NCI-H345 treated with DMSO at 0.1 percent for 48 hours (cell line): ENCODE measurements around the gene SEMA4D.
"Not testable (repeated sequence)": the region's sequence is repeated elsewhere in the genome, so short reads cannot be mapped to it uniquely, and the experiment has no call there.

Experiments
- DNase-seq: peaks from one replicate; lab custom pipeline; 2025; ENCODE audit not compliant: unreplicated experiment; lab: John Stamatoyannopoulos, UW

Gene SEMA4D

DNA sequence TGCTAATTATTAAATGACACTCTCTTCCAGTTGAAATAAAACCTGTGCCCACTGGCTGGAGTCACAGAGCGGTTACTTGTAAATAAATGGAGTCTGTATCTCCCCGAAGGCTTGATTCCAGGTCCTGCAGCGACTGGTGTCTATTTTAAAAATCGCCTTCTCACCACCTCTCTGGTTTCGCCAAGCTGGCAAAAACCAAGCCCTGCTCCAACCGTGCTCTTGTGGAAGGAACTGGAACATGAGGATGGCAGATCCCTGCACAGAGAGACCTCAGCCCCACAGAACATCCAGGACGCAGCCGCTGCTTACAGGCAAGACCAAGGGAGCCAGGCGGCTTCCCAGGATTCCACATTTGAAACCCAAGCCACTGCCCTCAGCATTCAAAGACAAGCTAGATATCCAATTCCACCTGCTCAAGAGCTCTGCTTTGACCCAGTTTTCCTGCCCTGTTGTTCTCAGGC, 15.0 kb downstream of the SEMA4D start:
- no peak for DNase-seq

DNA sequence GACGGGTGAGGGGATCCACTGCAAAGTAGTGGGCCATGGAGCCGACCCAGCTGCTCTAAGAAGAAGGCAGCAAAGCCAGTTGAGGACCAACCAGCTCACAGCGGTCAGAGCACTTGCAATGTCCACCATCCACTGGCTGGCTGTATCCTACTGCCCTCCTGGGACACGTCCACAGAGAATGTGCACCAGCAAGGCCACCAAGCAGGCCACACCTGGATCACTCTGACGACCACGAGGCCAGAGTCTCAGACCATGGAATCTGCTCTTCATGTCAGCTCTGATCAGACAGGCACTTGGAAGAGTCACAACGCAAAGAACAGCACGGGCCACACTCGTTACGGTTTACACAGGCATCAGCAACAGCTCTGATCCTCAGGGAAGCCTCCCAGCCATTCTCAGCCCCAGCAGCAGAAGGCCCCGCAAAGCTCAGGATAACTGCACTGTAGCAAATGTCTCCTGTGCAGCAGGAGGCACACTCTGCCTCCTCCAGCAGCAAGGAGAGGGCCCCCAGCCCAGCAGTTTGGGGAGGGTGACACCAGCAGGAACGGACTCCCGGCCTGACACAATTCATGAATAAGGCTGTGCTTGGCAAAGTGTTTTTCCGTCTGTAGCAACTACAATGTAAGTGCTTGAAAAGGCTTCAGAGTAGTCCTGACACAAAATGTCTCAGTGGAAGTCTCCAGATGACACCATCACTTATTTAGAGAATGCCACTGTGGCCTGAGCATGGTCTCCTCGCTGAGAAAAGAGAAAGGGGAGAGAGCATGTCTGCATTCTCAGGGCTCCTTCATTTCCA, 15.7 kb downstream of the SEMA4D start:
- no peak for DNase-seq

DNA sequence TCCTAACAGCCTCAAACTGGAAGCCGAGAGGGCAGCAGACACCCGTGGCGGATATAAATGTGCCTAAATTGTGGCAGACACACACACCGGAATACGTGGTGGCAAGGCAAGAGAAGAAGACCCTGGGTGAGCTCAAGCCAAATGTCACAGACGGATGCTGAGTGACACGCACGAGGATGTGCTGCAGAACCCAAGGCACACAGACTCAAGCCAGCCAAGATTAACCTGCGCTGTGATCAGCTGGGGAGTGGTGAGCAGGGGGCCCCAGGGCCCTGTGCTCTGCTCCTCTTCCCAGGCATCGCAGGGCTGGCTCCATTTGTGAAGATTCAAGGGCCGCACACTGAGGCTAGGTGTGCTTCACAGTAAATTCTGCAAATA, 16.4 kb downstream of the SEMA4D start:
- no peak for DNase-seq

DNA sequence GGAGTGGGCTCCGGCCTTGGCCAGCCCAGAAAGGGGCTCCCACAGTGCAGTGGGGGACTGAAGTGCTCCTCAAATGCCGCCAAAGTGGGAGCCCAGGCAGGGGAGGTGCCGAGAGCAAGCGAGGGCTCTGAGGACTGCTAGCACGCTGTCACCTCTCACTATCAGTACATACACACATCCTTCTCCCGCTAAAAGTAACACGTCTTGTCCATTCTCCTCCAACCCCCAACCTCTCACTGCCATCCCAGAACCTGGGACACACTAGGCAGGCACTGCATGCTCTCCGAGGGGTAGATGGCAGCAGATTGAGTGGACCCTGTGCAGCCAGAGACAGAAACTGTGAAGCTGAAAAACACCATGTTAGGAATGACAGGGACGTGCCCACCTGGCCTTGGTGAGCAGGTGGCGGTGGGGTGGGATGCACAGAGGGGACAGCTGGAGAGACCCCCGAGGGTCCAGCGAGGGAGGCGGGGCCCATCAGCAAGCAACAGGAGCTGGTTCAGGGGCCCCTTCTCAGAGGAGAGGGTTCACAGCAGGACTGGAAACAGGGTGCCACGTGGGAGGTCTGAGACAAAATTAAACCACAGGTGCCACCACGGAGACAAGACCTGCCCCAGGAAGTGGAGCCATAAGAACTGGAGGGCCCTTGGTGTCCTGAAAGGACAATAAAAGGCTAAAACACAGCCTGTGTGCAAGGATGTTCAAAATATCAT, 16.9 kb downstream of the SEMA4D start:
- no peak for DNase-seq

DNA sequence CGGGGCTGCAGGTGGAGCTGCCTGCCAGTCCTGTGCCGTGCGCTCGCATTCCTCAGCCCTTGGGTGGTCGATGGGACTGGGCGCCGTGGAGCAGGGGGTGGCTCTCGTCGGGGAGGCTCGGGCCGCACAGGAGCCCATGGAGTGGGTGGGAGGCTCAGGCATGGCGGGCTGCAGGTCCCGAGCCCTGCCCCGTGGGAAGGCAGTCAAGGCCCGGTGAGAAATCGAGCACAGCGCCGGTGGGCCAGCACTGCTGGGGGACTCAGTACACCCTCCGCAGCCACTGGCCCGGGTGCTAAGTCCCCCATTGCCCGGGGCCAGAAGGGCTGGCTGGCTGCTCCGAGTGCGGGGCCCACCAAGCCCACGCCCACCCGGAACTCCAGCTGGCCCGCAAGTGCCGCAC, 17.5 kb downstream of the SEMA4D start:
- not testable (repeated sequence) for DNase-seq

DNA sequence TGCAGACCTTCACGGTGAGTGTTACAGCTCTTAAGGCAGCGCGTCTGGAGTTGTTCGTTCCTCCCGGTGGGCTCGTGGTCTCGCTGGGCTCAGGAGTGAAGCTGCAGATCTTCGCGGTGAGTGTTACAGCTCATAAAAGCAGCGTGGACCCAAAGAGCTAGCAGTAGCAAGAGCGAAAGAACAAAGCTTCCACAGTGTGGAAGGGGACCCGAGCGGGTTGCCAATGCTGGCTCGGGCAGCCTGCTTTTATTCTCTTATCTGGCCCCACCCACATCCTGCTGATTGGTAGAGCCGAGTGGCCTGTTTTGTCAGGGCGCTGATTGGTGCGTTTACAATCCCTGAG, 18.3 kb downstream of the SEMA4D start:
- not testable (repeated sequence) for DNase-seq

DNA sequence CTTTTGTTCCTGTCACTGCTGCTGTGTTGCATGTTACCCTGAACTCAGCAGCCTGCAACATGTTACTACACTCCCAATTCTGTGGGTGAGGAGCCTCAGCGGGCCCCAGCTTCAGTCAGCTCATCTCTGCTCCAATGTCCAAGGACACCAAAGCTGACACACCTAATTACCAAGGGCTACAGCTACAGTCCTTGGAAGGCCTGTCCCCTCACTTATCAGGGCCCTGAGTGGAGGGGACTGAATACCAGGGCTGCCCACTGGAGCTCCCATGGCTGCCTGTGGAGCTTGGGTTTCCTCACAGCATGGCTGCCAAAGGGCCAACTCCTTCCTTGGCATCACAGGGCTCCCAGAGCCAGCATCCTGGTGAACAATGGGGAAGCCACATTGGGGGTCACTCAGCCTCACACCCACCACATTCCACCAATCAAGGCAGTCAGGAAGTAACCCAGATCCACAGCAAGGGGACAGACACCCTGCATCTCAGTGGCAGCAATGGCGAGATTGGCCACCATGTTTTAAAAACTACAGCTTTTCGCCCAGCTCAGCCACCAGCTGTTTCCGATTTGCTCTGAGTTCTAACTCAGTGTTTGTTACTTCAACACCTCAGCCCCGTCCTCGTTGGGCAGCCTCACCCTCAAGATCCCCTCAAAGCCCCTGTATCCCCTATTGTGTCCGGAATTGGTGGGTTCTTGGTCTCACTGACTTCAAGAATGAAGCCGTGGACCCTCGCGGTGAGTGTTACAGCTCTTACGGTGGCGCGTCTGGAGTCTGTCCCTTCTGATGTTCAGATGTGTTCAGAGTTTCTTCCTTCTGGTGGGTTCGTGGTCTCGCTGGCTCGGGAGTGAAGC, 18.9 kb downstream of the SEMA4D start:
- DNase-seq: no peak

DNA sequence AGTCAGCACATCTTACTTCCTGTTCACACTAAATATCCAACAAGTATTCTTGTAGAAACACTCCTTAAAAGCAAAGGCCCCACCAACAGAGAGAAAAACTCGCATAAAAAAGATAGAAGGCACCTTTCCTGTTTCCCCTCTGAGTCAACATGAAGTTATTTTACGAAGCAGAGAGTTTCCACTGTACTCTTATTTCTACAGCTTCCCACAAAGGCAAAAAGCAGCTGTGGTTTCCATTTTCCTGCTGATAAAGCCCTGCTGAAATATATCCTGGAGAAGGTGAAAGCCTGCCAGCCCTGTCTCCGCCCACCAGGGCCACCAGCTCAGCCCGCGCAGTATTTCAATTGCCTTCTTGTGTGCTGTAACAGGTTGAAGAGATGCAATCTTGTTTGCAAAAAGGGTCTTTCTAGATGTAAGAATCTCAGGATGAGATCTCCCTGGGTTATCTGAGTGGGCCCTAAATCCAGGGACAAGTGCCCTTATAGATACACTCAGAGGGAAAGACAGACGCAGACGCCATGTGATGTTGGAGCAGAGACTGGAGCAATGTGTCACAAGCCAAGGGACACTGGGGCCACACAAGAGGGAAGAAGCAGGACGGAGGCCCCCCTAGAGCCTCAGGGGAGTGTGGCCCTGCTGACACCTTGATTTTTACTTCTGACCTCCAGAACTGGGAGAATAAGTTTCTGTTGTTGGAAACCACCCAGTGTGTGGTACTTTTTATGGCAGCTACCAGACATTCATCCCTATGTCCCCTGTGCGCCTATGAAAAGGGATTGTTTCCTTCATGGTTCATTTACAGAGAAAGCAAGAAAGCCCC, 19.9 kb downstream of the SEMA4D start:
- DNase-seq: no peak

DNA sequence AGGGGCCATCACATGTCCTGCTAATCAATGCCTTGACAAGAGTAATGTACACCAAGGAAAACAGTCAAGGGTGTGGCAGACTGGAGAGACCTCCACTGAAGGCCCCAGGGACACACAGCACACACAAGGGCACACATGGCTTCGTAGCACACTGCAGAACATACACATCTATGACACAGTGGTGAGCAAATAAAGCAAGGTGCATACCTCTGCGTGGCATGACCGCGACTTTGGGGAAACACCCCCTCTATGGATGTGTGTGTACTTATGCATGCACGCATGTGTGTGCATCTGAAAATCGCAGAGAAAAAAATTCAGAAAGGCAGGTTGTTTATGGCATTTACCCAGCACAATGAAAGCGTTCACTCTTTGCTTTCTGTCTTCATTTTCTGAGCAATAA, 20.5 kb downstream of the SEMA4D start:
- no peak for DNase-seq

DNA sequence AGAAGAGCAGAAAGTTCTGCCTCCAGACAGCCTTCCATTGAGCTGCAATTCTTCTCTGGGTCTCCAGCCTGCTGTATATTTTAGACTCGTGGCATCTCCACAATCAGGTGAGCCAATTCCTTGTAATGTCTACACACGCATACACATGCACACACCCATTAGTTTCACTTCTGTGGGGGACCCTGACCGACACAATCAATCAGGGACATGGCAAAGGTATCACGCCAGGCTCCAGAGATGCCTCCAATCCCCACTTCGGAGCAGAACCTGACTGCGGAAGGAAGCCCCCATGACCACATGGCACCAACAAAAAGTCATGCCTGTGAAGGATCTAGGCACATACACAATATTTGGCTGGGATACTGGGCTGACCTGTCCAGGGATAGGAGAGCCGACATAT, 21.4 kb downstream of the SEMA4D start:
- DNase-seq: no peak

DNA sequence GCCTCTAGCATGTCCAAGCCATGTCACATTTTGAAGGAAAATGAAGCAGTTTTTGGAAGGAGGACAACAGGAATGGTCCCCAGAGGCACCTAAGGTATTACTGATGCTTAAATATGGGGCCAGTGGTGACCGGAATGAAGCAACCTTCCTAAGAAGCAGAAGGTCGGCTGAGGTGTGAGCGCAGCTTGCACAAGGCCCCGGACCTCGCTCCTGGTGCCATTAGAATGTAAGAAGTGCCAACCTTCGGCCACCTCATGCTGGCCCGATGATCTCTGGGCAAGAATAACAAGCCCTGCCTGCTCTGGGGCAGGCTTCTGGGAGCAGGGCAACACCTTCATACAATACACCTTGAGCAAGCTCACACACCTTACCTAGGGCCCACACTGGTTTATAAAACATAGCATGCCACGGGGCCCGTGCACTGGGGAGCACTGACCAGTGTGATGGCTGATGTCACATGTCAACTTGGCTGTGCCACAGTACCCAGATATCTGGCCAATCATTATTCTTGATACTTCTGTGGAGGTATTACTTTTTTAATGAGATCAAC, 21.9 kb downstream of the SEMA4D start:
- DNase-seq: no peak

DNA sequence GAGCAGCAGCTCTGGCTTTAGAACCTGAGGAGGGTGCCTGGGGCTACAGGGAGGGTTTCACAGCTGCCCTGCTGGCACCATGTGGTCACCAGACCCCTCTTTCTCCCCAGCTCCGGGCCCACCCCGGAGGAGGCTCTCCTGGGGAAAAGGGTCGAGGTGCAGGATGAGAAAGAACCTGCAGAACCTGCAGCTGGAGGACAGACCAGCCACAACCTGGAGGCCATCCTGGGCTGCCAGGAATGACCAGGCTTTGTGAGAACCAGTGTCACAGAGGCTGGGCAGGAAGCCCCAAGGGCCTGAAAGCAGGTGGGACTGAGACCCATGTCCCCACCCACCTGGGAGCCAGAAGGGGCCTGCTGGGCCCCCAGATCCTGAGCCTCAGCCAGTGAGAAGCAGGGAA, 23.0 kb downstream of the SEMA4D start:
- DNase-seq: no peak

DNA sequence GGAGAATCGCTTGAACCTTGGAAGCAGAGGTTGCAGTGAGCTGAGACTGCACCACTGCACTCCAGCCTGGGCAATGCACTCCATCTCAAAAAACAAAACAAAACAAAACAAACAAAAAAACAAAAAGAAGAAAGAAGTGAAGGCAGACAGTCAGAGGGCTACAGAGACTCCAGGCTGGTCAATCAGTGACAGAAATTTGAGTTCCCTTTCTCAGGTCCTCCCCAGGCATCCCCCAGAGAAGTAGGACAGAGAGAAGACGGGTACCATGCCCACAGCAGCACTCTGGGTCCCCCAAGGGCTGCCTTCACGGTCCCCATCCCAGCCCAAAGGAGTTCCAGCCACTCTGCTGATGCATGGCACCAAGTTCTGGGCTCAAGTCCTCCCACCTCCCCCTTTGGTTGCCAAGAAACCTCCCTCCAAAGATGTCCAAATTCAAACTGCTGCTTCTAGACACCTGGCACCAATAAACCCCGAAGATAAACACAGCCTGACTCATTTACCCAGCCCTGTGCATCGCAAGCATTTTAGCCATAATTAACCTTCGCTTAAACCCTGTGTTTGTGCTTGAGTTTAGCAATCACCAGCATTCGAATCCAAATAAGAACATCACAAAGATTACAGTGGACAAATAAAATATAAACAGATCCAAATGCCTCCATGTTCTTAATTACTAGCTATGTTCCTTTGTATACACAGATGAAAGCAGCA, 24.0 kb downstream of the SEMA4D start:
- DNase-seq: no peak

DNA sequence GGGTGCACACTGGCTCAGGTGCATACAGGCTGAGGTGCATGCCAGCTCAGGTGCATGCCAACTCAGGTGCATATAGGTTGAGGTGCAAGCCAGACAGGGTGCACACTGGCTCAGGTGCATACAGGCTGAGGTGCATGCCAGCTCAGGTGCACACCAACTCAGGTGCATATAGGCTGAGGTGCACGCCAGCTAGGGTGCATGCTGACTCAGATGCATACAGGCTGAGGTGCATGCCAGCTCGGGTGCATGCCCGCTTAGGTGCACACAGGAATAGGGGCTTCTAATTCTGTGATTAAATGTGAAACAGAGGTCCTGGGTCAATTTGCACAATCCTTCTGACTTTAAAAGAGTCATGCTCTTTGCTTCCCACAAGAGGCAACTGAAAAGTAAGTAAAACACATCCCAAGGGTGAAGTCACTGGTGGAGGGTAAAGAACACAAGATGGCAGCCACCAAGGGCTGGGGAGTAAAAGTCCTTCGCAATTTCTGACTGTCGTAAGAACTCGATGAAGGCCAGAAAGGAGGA, 26.1 kb downstream of the SEMA4D start:
- DNase-seq: not testable (repeated sequence)

DNA sequence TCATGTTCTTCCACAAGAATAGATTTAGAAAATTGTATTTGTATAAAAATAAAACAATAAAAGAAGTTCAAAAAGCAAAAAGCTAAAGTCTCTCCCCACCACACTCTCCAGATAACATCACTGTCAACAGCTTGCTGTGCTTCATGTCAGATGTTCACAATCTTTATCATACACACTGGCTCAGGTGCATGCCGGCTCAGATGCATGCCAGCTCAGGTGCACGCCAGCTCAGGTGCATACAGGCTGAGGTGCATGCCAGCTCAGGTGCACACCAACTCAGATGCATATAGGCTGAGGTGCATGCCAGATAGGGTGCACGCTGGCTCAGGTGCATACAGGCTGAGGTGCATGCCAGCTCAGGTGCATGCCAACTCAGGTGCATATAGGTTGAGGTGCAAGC, 26.5 kb downstream of the SEMA4D start:
- DNase-seq: no peak

DNA sequence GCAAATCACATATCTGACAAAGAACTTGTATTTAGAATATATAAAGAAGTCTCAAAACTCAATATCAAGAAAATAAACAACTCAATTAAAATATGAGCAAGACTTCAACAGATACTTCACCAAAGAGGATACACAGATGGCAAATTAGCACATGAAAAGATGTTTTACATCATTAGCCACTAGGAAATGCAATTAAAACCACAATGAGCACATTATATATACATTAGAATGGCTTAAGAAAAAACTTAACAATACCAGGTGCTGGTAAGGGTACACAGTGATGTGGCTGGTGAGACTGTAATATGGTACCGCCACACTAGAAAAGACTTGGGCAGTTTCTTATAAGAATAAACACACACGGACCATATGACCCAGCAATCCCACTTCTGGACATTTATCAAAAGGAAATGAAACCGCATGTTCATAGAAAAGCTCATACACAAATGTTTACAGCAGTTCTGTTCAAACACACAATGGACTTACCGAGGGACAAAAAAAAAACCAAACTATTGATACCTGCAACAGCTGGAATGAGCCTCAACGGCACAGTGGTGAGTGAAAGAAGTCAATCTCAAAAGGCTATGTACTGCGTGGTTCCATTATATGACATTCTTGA, 27.6 kb downstream of the SEMA4D start:
- no peak for DNase-seq

DNA sequence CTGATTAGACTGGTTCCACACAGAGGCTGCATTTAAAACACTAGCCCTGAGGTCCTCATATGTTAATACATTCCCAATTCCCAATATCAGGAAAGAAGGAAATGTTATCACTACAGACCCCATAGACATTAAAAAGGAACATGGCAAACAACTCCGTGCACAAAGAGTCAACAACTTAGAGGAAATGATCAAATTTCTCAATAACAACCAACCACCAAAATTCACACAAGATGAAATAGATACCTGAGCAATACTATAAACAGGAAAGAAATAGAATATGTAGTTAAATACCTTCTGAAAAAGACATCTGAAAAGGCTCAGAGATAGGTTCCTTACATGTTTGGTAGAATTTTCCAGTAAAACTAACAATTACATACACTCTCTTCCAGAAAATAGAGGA, 28.9 kb downstream of the SEMA4D start:
- DNase-seq: no peak

DNA sequence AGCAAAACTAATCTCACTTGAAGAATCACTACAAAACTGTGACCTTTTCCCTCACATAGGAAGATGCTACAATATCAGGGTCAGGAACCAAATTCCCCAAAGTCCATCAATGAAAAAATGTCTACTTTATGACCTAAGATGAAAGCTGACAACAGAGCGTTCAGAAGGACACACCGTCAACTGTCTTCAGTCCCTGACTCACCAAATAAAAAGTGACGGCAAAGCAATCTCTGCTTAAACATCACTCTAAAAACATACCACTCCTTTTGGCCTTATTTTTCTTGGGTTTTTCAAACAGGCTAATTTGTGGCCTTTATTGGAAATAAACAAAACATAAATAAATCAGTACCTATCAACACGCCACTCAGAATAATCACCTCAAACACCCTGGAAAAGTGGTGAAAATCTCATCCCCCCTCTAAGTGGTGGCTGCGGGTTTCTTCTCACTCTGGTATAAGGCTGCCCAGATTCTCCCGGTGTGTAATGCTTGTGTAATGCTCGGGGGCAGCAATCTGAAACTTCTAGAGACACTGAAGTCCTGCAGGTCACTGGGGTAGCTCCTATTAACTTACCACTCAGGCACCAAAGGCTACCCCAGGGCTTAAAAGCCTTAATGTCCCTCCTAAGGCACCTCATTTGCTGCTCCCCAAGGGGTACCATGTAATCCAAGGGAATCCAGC, 29.5 kb downstream of the SEMA4D start:
- DNase-seq: no peak

DNA sequence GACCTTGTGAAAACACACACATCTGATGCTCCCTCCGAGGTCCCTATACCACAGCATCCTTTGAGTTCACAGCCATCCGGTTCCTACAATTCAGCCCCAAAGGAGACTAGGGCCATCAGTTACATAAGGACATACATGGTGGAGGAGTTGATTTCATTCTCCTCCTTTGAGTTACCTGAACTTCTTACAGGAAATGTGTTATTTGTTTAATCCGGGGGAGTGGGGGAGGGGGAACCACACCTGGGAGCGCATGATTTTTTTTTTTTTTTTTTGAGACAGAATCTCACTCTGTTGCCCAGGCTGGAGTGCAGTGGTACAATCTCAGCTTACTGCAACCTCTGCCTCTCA, 30.7 kb downstream of the SEMA4D start:
- DNase-seq: no peak
